Mesendoderm (in vitro differentiated cells): Measurements from ENCODE around the gene ARHGAP26.
A peak's percentile ranks its signal among the peaks of the same experiment; 100 is the strongest.

Experiments used
- DNase-seq: peaks from one replicate; pipeline ENCODE4 v3.0.0; 2013
- H2AK5ac ChIP-seq: 2 replicates; pipeline ENCODE4 v1.6.1; 2013; ENCODE audit warnings: low read length, inconsistent platforms
- H2BK120ac ChIP-seq: 2 replicates; pipeline ENCODE4 v1.6.1; 2013; ENCODE audit warnings: low read depth, mild to moderate bottlenecking, low read length, moderate library complexity, mixed read lengths
- H2BK15ac ChIP-seq: replicated peaks from 2 replicates; pipeline ENCODE4 v1.6.1; 2013; ENCODE audit warnings: low read depth, mild to moderate bottlenecking, moderate library complexity
- H2BK5ac ChIP-seq: 2 replicates; pipeline ENCODE4 v1.6.1; 2013; ENCODE audit warnings: low read length, inconsistent platforms
- H3K18ac ChIP-seq: 2 replicates; pipeline ENCODE4 v1.6.1; 2013; ENCODE audit warnings: mild to moderate bottlenecking, low read length, mixed read lengths
- H3K23ac ChIP-seq: one replicate; pipeline ENCODE4 v1.6.1; 2013; ENCODE audit warnings: low read length
- H3K27ac ChIP-seq: 2 replicates; pipeline ENCODE4 v1.5.1; 2013; ENCODE audit warnings: low read depth, mild to moderate bottlenecking, inconsistent platforms, low read length, moderate library complexity
- H3K27me3 ChIP-seq: 2 replicates; pipeline ENCODE4 v1.6.1; 2013; ENCODE audit warnings: low read length, control low read depth, mild to moderate bottlenecking, inconsistent platforms; ENCODE audit not compliant: insufficient read depth, poor library complexity
- H3K36me3 ChIP-seq: 2 replicates; pipeline ENCODE4 v1.6.1; 2013; ENCODE audit warnings: low read length, inconsistent platforms; ENCODE audit not compliant: control insufficient read depth, insufficient read depth
- H3K4ac ChIP-seq: one replicate; pipeline ENCODE4 v1.6.1; 2013; ENCODE audit warnings: low read depth, mild to moderate bottlenecking, low read length, moderate library complexity
- H3K4me1 ChIP-seq: 2 replicates; pipeline ENCODE4 v1.6.1; 2013; ENCODE audit warnings: low read depth, low read length, inconsistent platforms; ENCODE audit not compliant: control insufficient read depth
- H3K4me2 ChIP-seq: 2 replicates; pipeline ENCODE4 v1.6.1; 2013; ENCODE audit warnings: low read length
- H3K4me3 ChIP-seq: 2 replicates; pipeline ENCODE4 v1.5.1; 2013; ENCODE audit warnings: mild to moderate bottlenecking, low read length
- H3K56ac ChIP-seq: one replicate; pipeline ENCODE4 v1.6.1; 2013; ENCODE audit warnings: low read length
- H3K79me1 ChIP-seq: 2 replicates; pipeline ENCODE4 v1.6.1; 2013; ENCODE audit warnings: low read length, inconsistent platforms
- H3K79me2 ChIP-seq: 2 replicates; pipeline ENCODE4 v1.6.1; 2013; ENCODE audit warnings: mild to moderate bottlenecking, low read length; ENCODE audit not compliant: control insufficient read depth, insufficient read depth
- H3K9ac ChIP-seq: 2 replicates; pipeline ENCODE4 v1.6.1; 2013; ENCODE audit warnings: low read length, inconsistent platforms
- H4K5ac ChIP-seq: one replicate; pipeline ENCODE4 v1.6.1; 2013; ENCODE audit warnings: low read length
- H4K8ac ChIP-seq: one replicate; pipeline ENCODE4 v1.6.1; 2013; ENCODE audit warnings: low read depth, mild to moderate bottlenecking, control low read depth, low read length, moderate library complexity
- whole genome bisulfite sequencing: extraction: QIAGEN DNeasy Blood & Tissue Kit; methylation state at CpG from one replicate; pipeline ENCODE4 v1.1.7; 2013; ENCODE audit warnings: low lambda C conversion rate, missing lambda C conversion rate; ENCODE audit not compliant: insufficient coverage; ENCODE audit errors: extremely low coverage; 5-methylcytosine and 5-hydroxymethylcytosine counted together

Gene ARHGAP26

DNA sequence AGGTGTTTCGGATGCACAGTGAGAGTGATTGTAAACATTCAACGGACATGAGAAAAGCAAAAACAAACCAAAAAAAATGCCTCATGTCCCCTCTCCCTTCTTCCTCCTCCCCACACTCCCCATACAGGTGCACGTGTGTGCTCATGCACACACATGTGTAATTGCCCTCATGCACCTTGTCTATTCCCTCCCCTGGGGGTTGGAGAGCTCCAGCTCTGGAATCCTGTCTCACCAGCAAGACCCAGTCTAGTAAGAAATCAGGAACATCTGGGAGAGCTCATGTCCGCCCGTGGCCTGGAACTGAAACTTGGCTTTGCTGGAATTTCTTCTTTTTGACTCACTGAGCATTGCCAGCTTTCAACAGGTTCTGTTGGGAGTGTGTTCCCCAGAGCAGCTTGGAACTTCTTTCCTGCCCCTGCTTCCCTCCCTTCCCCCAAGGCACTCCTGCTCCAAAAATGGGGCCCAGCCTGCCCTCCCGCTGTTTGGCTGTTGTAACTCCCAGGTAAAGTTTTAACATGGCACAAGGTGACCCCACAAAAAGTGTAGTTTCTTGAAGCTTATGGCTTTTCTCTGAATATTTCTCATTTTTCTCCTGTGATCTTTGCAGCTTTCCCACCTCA is 443.2 kb downstream of the ARHGAP26 start:
- Histone ChIP-seq H3K4me1 (peaks cover 20% of the 10 kb centered on the region), H3K79me2 (no peaks in the 10 kb centered on the region), H4K8ac (no peak overlapping the region), H3K56ac (peak overlapping the region; percentile 72), H3K9ac (peak overlapping the region; percentile 22), H3K18ac (peak overlapping the region; percentile 94), H2BK15ac (peak overlapping the region; percentile 67), H3K4ac (peak overlapping the region; percentile 62), H3K79me1 (no peaks in the 10 kb centered on the region), H3K27me3 (no peaks in the 10 kb centered on the region), H3K4me3 (no peak overlapping the region), H3K27ac (peak overlapping the region; percentile 74), H2BK5ac (peak overlapping the region; percentile 70), H3K4me2 (no peak overlapping the region), H2BK120ac (peak overlapping the region; percentile 35), H2AK5ac (peak overlapping the region; percentile 89), H3K36me3 (no peaks in the 10 kb centered on the region), H4K5ac (no peak overlapping the region), H3K23ac (no peak overlapping the region)
- no CpG with 5 or more reads among the region's 6 CpGs for WGBS
- no peak for DNase-seq

DNA sequence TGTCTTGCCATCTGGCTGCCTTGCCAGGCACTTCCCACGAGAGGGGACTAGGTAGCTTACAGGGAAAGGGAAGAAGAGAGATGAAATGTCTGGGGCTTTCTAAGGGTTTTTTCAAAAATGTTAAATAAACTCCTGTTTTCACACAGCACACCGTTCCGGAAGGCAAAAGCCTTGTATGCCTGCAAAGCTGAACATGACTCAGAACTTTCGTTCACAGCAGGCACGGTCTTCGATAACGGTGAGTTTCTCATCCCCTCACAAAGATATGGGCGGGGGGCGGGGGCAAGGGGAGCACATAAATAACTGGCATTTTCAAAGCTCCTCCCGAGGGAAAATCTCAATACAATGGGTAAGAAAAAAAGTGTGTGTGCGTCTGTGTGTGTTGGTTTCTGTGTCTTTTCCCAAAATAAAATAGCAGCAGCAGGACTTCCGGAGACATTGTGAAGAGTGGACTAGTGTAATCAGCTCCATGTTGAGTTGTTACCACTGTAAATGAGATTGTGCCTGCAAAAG is 443.7 kb downstream of the ARHGAP26 start:
- Histone ChIP-seq H2AK5ac (no peak overlapping the region), H2BK120ac (peak overlapping the region; percentile 35), H4K8ac (no peak overlapping the region), H3K79me2 (no peaks in the 10 kb centered on the region), H4K5ac (no peak overlapping the region), H3K4me2 (no peak overlapping the region), H2BK15ac (peak overlapping the region; percentile 67), H3K4ac (peak overlapping the region; percentile 62), H3K79me1 (no peaks in the 10 kb centered on the region), H3K4me1 (peaks cover 23% of the 10 kb centered on the region), H3K4me3 (no peak overlapping the region), H3K27me3 (no peaks in the 10 kb centered on the region), H3K23ac (no peak overlapping the region), H3K36me3 (no peaks in the 10 kb centered on the region), H3K56ac (peak overlapping the region; percentile 72), H3K9ac (peak overlapping the region; percentile 15), H3K27ac (peak overlapping the region; percentile 74), H2BK5ac (peak overlapping the region; percentile 70), H3K18ac (peak overlapping the region; percentile 94)
- peak; percentile 48 for DNase-seq
- WGBS: no CpG with 5 or more reads among the region's 12 CpGs

DNA sequence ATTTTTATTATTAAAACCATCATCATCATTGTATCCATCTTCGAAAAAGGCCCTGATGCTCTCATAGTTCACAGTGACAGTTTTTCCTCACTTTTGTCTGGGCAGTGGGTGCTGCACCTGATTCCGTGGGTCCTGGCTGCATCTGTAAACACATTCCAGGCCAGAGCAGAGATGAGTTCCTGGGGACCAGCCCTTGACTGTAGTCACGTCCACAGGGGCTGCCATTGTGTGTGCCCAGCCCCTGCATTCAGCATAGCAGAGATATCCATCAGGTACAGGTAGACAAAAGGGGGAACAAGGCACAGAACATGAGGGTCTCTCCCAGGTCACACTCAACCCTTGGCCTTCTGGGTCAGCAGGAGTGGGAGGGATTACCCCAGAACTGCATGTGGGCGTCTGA is 444.3 kb downstream of the ARHGAP26 start:
- H3K27ac ChIP-seq: no peak overlapping the region
- peak overlapping the region; percentile 27 for H2BK5ac ChIP-seq
- H3K18ac ChIP-seq: no peak overlapping the region
- peak overlapping the region; percentile 35 for H2AK5ac ChIP-seq
- H3K4ac ChIP-seq: no peak overlapping the region
- no peak overlapping the region for H2BK15ac ChIP-seq
- no peak overlapping the region for H3K23ac ChIP-seq
- H2BK120ac ChIP-seq: no peak overlapping the region
- H3K4me1 ChIP-seq: peaks cover 26% of the 10 kb centered on the region
- peak overlapping the region; percentile 5 for H3K56ac ChIP-seq
- no peak overlapping the region for H3K4me2 ChIP-seq
- H3K9ac ChIP-seq: no peak overlapping the region
- no peaks in the 10 kb centered on the region for H3K27me3 ChIP-seq
- no CpG with 5 or more reads among the region's 4 CpGs for WGBS
- H3K79me1 ChIP-seq: no peaks in the 10 kb centered on the region
- H3K36me3 ChIP-seq: no peaks in the 10 kb centered on the region
- H3K4me3 ChIP-seq: no peak overlapping the region
- H4K5ac ChIP-seq: no peak overlapping the region
- DNase-seq: no peak
- H4K8ac ChIP-seq: no peak overlapping the region
- no peaks in the 10 kb centered on the region for H3K79me2 ChIP-seq

DNA sequence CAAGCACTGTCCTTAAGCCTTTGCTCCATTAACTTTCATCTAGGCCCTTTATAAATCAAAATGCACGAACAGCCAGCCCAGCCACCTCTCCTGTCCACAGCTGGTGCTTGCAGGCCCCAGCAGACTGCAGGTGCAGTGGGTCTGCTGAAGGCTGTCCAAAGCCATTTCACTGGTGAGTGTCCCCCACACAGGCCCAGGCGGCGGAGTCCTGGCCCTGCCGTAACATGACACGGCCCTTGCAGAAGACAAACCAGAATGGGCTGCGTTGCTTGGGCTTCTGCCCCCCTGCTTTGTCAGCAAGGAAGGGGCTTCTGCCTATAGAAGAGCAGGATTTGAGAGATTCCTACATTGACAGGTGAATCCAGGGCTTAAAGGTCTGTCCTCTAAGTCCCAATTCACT is 444.7 kb downstream of the ARHGAP26 start:
- H3K79me2 ChIP-seq: no peaks in the 10 kb centered on the region
- H3K4me3 ChIP-seq: no peak overlapping the region
- H3K18ac ChIP-seq: no peak overlapping the region
- no peak overlapping the region for H4K5ac ChIP-seq
- no peak overlapping the region for H2BK15ac ChIP-seq
- no peak overlapping the region for H3K4me2 ChIP-seq
- WGBS: no CpG with 5 or more reads among the region's 6 CpGs
- no peak overlapping the region for H3K23ac ChIP-seq
- H2BK5ac ChIP-seq: no peak overlapping the region
- H3K4ac ChIP-seq: no peak overlapping the region
- no peak for DNase-seq
- peak overlapping the region; percentile 5 for H3K56ac ChIP-seq
- no peaks in the 10 kb centered on the region for H3K27me3 ChIP-seq
- H2AK5ac ChIP-seq: no peak overlapping the region
- H2BK120ac ChIP-seq: no peak overlapping the region
- H4K8ac ChIP-seq: no peak overlapping the region
- peaks cover 26% of the 10 kb centered on the region for H3K4me1 ChIP-seq
- no peaks in the 10 kb centered on the region for H3K36me3 ChIP-seq
- no peak overlapping the region for H3K9ac ChIP-seq
- H3K79me1 ChIP-seq: no peaks in the 10 kb centered on the region
- no peak overlapping the region for H3K27ac ChIP-seq

DNA sequence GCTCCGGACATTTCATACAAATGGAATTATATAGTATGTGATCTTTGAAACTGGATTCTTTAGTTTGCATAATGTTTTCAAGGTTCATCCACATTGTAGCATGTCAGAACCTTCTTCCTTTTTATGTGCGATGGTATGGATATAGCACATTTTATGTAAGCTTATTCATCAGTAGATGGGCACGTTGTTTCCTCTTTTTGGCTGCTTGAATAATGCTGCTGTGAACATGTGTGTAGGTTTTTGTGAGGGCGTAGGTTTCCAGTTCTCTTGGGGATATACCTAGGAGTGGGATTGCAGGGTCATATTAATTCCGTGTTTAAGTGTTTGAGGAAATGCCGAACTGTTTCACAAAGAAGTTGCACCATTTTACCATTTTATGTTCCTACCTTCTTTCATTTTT is 445.5 kb downstream of the ARHGAP26 start:
- no CpG with 5 or more reads among the region's 6 CpGs for WGBS
- no peak overlapping the region for H3K4ac ChIP-seq

DNA sequence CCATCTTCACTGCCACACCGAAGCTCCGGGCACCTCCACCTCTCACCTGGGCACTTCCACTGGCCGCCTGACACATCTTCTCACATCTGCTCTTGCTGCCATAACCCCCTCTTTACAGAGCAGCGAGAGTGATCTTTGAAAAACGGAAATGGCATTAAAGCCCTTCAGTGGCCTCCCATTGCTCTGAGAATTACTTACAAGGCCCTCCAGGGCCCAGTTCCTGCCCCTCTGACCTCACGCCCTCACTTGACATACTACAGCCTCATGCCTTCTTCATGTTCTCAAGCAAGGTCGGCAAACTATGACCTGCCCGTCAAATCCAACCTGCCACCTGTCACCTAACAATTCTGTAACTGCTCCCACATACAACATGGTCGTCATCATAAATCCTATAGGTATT is 446.0 kb downstream of the ARHGAP26 start:
- WGBS: no CpG with 5 or more reads among the region's 9 CpGs
- no peak overlapping the region for H3K18ac ChIP-seq
- H3K56ac ChIP-seq: no peak overlapping the region
- H3K4me2 ChIP-seq: no peak overlapping the region
- H3K79me2 ChIP-seq: no peaks in the 10 kb centered on the region
- no peaks in the 10 kb centered on the region for H3K27me3 ChIP-seq
- no peak overlapping the region for H4K5ac ChIP-seq
- no peak overlapping the region for H3K4ac ChIP-seq
- no peak for DNase-seq
- H3K27ac ChIP-seq: no peak overlapping the region
- no peak overlapping the region for H3K23ac ChIP-seq
- no peak overlapping the region for H2BK120ac ChIP-seq
- H3K36me3 ChIP-seq: no peaks in the 10 kb centered on the region
- no peak overlapping the region for H4K8ac ChIP-seq
- H3K9ac ChIP-seq: no peak overlapping the region
- H3K79me1 ChIP-seq: no peaks in the 10 kb centered on the region
- no peak overlapping the region for H3K4me3 ChIP-seq
- H2AK5ac ChIP-seq: peak overlapping the region; percentile 19
- H3K4me1 ChIP-seq: peaks cover 26% of the 10 kb centered on the region
- no peak overlapping the region for H2BK15ac ChIP-seq
- no peak overlapping the region for H2BK5ac ChIP-seq

More for the DNA sequence above, 445.5 kb downstream of the ARHGAP26 start:
- no peak overlapping the region for H3K4me3 ChIP-seq
- no peaks in the 10 kb centered on the region for H3K36me3 ChIP-seq
- H4K8ac ChIP-seq: no peak overlapping the region
- DNase-seq: no peak
- H3K79me1 ChIP-seq: no peaks in the 10 kb centered on the region
- peaks cover 26% of the 10 kb centered on the region for H3K4me1 ChIP-seq
- no peak overlapping the region for H3K23ac ChIP-seq
- no peak overlapping the region for H3K4me2 ChIP-seq
- no peak overlapping the region for H2BK15ac ChIP-seq
- no peak overlapping the region for H3K18ac ChIP-seq
- no peak overlapping the region for H3K27ac ChIP-seq
- H2AK5ac ChIP-seq: no peak overlapping the region
- no peaks in the 10 kb centered on the region for H3K27me3 ChIP-seq
- H2BK5ac ChIP-seq: no peak overlapping the region
- no peak overlapping the region for H3K9ac ChIP-seq
- H3K56ac ChIP-seq: no peak overlapping the region
- H3K79me2 ChIP-seq: no peaks in the 10 kb centered on the region
- no peak overlapping the region for H4K5ac ChIP-seq
- no peak overlapping the region for H2BK120ac ChIP-seq
